Measurements from ENCODE around the gene TFR2. TPM values are rescaled to one million over a fixed set of nuclear protein-coding genes. Genes with fewer than 3 reads are reported as not detected.
A peak's percentile ranks its signal among the peaks of the same experiment; 100 is the strongest.

Gene TFR2
- total RNA-seq, 1 donor from 2014 or later = 0.34 TPM

- Histone ChIP-seq H3K27ac (no peak overlapping the region), H3K79me2 (ENCODE audit: low read depth) (no peaks in the 10 kb centered on the region), H3K9ac (no peak overlapping the region), H3K4me2 (no peak overlapping the region), H3K4me1 (peaks cover 2% of the 10 kb centered on the region), H4K20me1 (ENCODE audit: low read depth) (no peaks in the 10 kb centered on the region), H2AFZ (replicated peaks) (no peak overlapping the region), H3K9me3 (ENCODE audit: low read depth) (no peaks in the 10 kb centered on the region), H3K36me3 (no peaks in the 10 kb centered on the region), H3F3A (ENCODE audit: low read depth) (peaks cover 4% of the 10 kb centered on the region), H3K4me3 (no peak overlapping the region), H3K27me3 (peaks cover 10% of the 10 kb centered on the region)
- Mint-ChIP-seq H3K4me3 (peak overlapping the region; percentile 27), H3K4me1 (peaks cover 13% of the 10 kb centered on the region), H3K36me3 (peaks cover 6% of the 10 kb centered on the region), H3K27ac (no peak overlapping the region), H3K9me3 (no peaks in the 10 kb centered on the region), H3K27me3 (ENCODE audit: insufficient read depth, low read depth) (peaks cover 7% of the 10 kb centered on the region)
- no peak for TF ChIP-seq CTCF (IDR thresholded peaks at IDR 0.05)
- TF ChIP-seq EZH2 (IDR thresholded peaks at IDR 0.05) = no peak
- no peak for TF ChIP-seq EZH2phosphoT487 (IDR thresholded peaks at IDR 0.05)
- no peak for DNase-seq (ENCODE audit: low spot score)
Measured at GRCh38 chr7:100575206-100575631, 66.1 kb downstream of the TFR2 start.

GRCh38 chr7:100574362-100575205 is 66.8 kb downstream of the TFR2 start:
- H3K36me3 ChIP-seq = no peaks in the 10 kb centered on the region
- H3K9me3 Mint-ChIP-seq = no peaks in the 10 kb centered on the region
- H3K9me3 ChIP-seq (ENCODE audit: low read depth) = no peaks in the 10 kb centered on the region
- H3K4me3 Mint-ChIP-seq = peak overlapping the region; percentile 27
- no peak overlapping the region for H2AFZ ChIP-seq (replicated peaks)
- H3K4me3 ChIP-seq = no peak overlapping the region
- H3K4me2 ChIP-seq = no peak overlapping the region
- TF ChIP-seq EZH2phosphoT487 (IDR thresholded peaks at IDR 0.05) = no peak
- TF ChIP-seq CTCF (IDR thresholded peaks at IDR 0.05) = no peak
- TF ChIP-seq EZH2 (IDR thresholded peaks at IDR 0.05) = no peak
- H3K9ac ChIP-seq = no peak overlapping the region
- H3K27ac Mint-ChIP-seq = no peak overlapping the region
- H3F3A ChIP-seq (ENCODE audit: low read depth) = peaks cover 10% of the 10 kb centered on the region
- no peaks in the 10 kb centered on the region for H3K79me2 ChIP-seq (ENCODE audit: low read depth)
- peaks cover 13% of the 10 kb centered on the region for H3K4me1 Mint-ChIP-seq
- peaks cover 6% of the 10 kb centered on the region for H3K36me3 Mint-ChIP-seq
- H3K27ac ChIP-seq = no peak overlapping the region
- no peak for DNase-seq (ENCODE audit: low spot score)
- H4K20me1 ChIP-seq (ENCODE audit: low read depth) = no peaks in the 10 kb centered on the region
- H3K27me3 ChIP-seq = peaks cover 16% of the 10 kb centered on the region
- H3K4me1 ChIP-seq = peaks cover 9% of the 10 kb centered on the region
- peaks cover 7% of the 10 kb centered on the region for H3K27me3 Mint-ChIP-seq (ENCODE audit: insufficient read depth, low read depth)

GRCh38 chr7:100573691-100574361 is 67.5 kb downstream of the TFR2 start, which contains the start of gene SAP25:
Gene SAP25 (minus strand): TSS chr7:100573900. CDS start chr7:100573742, 158 bp downstream.
- Mint-ChIP-seq H3K27me3 (ENCODE audit: insufficient read depth, low read depth) (peaks cover 7% of the 10 kb centered on the region), H3K9me3 (no peaks in the 10 kb centered on the region), H3K4me3 (no peak within 1 kb of the TSS), H3K27ac (no peak within 1 kb of the TSS), H3K4me1 (peaks cover 21% of the 10 kb centered on the region), H3K36me3 (peaks cover 6% of the 10 kb centered on the region)
- Histone ChIP-seq H3K27me3 (peaks cover 16% of the 10 kb centered on the region), H3K4me2 (no peak within 1 kb of the TSS), H3F3A (ENCODE audit: low read depth) (peaks cover 18% of the 10 kb centered on the region), H3K79me2 (ENCODE audit: low read depth) (no peaks in the 10 kb centered on the region), H3K4me1 (peaks cover 15% of the 10 kb centered on the region), H3K9me3 (ENCODE audit: low read depth) (no peaks in the 10 kb centered on the region), H3K9ac (no peak within 1 kb of the TSS), H3K36me3 (no peaks in the 10 kb centered on the region), H3K4me3 (no peak within 1 kb of the TSS), H4K20me1 (ENCODE audit: low read depth) (peaks cover 4% of the 10 kb centered on the region), H3K27ac (no peak within 1 kb of the TSS), H2AFZ (replicated peaks) (no peak within 1 kb of the TSS)
- no peak for DNase-seq (ENCODE audit: low spot score)
- TF ChIP-seq EZH2 (IDR thresholded peaks at IDR 0.05) = no peak
- TF ChIP-seq CTCF (IDR thresholded peaks at IDR 0.05) = peak; percentile 22

All from neural progenitor cell (in vitro differentiated cells).